Hypothalamus (tissue), 51 donors: ENCODE results near the gene TAOK3.
"Not testable (repeated sequence)": the region's sequence is repeated elsewhere in the genome, so short reads cannot be mapped to it uniquely, and the experiment has no call there.

Source experiments
- DNase-seq, 51 donors: peaks; one replicate each; lab custom pipeline; 2025; lab: John Stamatoyannopoulos, UW

Gene TAOK3

DNA sequence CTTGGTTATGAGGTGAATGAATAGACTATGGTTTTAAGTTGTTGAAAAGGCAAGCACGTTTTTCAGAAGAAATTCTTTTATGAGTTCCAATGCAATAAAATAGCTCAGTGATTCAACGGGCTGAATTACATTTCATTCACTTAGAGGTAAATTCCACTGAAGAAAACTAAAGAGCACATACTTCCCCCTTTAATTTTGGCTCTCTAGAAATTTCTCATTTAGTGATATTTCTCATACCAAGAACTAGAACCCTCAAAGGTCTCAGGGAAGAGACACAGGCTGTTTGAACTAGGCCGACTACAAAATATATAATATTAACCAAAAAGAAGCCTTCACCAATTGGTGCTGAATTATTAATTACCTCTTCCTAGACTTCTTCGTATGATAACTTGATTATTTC is 68.6 kb downstream of the TAOK3 start:
- no peak for DNase-seq

DNA sequence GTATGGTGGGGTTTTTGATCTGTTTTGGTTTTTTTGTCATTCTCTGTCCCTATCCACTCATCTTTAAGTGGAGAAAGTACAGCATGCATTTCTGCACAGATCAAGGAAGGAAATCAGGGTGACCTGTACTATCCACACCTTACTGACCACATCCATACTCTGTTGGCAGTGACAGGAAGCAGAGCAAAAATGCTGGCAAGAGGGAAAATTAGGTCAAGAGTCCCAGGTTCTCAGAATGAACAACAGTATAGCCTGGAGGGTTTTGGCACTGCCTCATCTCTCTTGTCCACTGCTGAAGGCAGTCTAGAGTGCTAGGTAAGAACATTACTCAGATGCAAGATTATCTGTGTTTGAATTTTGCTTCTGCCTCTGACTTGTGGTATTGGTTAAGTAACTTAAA is 70.7 kb downstream of the TAOK3 start:
- DNase-seq = no peak

DNA sequence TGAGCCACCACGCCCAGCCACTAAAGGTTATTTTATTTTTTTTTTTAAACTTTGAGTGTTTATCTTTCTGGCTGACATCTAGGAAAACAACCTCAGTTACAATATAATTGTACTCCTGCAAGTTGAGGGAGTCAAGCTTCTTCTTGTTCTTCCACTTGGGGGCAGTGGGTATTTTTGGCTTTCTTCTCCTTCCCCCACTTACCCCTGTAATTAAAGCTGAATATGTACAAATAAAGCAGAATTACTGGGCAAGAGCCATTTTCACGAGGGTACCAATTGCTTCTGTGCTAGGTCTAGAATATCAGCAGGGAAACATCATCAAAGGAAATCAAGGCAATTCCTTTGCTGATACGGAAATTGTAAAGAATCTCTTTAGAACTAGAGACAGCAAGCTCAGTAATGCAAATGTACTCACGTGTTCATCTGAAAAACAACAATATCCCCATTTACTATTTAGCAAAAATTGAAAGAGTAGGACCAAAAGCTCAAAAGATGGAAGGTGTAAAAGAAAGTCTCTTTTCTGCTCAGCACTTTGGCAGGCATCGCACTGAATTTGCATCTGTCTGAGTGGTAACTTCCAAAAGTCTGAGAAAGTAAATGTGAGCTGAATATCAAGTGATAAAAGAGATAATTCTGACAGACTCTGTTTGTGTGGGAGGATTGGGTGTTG is 72.8 kb downstream of the TAOK3 start:
- DNase-seq = peak in 21 of 51 donors; percentile 2 to 70 (median 14)

DNA sequence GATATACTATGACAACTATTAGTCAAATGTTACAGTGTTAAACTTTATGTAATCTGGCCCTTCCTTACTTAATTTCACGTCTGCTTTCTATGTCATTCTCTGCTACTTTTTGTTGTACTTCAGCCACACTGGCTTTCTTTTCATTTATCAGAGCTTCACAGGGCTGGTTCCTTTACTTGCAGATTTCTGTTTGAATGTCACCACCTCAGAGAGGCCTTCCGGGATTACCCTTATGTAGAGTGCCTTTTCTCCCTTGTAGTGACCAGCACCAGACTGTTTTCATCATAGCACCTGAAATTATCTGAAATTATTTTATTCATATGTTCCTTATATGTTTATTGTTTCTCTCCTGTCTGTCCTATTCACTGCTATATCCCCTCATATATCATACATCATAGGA is 75.4 kb downstream of the TAOK3 start:
- DNase-seq = no peak

DNA sequence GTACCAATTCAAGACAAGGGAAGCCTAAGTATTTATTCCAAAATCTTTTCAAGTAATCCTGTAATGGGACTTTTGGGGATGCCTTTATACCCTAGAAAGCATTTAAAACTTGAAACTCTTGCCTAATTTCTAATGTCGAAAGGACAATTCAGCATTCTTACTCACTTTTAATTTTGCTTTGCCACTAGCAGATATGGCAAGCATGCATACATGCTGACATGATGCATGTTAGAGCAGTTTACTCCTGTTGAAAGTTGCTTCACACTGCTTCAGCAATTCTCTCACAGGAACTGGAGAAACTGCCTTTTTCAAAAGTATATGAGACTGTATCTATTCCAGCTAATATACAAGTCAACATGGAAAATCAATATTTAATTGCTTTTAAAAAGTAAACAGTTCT is 79.9 kb downstream of the TAOK3 start:
- DNase-seq = no peak

- no peak for DNase-seq
Measured at GRCh38 chr12:118290130-118290529, 82.6 kb downstream of the TAOK3 start.

DNA sequence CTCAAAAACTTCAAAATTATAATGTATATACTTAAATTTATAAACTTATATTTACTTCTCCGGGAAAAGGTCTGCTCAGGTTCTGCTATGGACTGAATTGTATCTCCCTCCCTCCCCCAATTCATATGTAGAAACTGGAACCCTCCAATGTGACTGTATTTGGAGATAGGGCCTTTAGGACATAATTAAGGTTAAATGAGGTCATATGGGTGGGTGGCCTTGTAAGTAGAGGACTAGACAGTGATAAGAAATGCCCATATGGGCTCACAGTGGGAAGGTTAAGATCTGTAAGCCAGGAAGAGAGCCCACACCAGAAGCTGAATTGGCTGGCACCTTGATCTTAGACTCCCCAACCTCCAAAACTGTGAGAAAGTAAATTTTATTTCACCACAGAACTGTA is 84.5 kb downstream of the TAOK3 start:
- no peak for DNase-seq

DNA sequence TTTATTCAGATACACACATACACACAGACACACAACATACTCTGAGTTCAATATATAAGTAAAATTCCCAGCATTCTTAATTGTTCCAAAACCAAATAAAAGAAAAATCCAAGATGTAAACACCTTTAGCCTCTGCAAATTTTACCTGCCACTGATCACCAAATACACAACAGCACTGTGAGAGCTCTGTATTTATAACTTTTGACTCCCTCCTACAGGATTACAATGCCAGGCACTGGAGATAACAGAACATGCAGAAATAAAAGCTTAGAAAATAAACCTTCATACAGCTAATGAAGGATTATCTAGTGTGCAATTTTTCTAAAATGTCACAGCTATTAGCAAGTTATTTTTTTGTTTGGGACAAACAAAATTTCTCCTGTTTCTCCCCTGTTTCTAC is 85.0 kb downstream of the TAOK3 start:
- no peak for DNase-seq

DNA sequence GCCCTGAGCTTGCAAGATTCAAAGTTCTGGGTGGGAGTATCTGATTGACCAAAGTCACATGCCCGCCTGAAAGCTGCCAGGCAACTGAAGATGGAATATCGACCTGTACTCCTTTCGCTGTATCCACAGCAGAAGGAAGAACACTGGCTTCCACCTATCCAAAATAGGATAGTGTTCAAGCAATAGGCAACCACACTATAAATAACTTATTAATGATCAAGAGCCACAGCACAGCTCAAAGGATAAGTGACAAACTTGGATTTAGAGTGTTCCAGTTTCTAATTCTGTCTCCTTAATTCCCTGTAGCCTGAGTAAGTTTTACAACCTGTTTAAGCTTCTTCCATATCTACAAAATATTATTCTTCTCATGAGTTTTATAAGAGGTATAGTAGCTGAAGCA is 89.9 kb downstream of the TAOK3 start:
- no peak for DNase-seq

GRCh38 chr12:118278288-118278687 is 94.4 kb downstream of the TAOK3 start:
- DNase-seq = not testable (repeated sequence)

GRCh38 chr12:118274066-118274465 is 98.6 kb downstream of the TAOK3 start:
- DNase-seq = no peak

- DNase-seq = no peak
Measured at GRCh38 chr12:118271770-118272417, 100.8 kb downstream of the TAOK3 start.

GRCh38 chr12:118271183-118271582 is 101.5 kb downstream of the TAOK3 start:
- no peak for DNase-seq

GRCh38 chr12:118269806-118270205 is 102.9 kb downstream of the TAOK3 start:
- no peak for DNase-seq

- DNase-seq = no peak
Measured at GRCh38 chr12:118259079-118259478, 113.6 kb downstream of the TAOK3 start.

- DNase-seq = no peak
Measured at GRCh38 chr12:118256352-118256751, 116.4 kb downstream of the TAOK3 start.

GRCh38 chr12:118249547-118249946 is 123.2 kb downstream of the TAOK3 start:
- DNase-seq = no peak

GRCh38 chr12:118245886-118246285 is 126.8 kb downstream of the TAOK3 start:
- not testable (repeated sequence) for DNase-seq

DNA sequence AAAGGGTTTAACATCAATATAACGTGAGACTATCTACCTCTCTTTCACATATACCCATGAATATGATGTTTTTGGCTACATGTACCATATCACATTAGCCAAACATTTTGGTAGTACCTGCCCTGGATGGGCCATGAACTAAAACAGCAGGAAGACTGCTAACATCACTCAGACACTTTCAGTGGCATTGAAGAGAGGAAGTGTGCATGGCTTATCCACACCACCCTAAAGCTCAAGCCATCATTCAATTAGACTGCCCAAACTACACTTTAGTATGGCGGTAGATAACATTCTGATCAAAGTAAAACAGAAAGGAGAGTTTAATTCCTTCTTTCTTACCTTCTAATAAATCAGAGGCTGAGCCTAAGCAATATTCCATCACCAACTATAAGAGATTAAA is 133.8 kb downstream of the TAOK3 start:
- DNase-seq = no peak

DNA sequence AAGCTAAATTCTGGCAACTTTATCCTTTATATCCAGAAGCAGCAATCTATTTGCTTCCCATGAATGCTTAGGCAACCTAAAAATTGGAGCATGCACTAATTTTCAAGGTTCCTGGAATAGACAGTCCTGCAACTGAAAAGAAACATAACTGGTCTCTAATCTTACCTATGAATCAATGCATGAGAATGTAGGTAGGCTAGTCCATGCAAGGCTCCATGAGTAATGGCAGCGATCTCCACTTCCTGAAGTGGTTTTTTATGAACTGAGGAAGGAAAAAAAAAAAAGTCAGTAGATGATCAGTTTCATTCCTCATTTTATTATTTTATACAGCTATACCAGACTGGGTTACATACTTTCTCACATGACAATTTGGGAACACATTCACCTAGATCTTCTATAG is 134.8 kb downstream of the TAOK3 start:
- no peak for DNase-seq

GRCh38 chr12:118237052-118237665 is 135.5 kb downstream of the TAOK3 start:
- no peak for DNase-seq

- DNase-seq = no peak
Measured at GRCh38 chr12:118220702-118221101, 152.0 kb downstream of the TAOK3 start.
